Activated CD8-positive, alpha-beta T cell treated with anti-CD3 and anti-CD28 coated beads for 36 hours (primary cell): ENCODE results near the gene VCAN. TPM values are rescaled to one million over a fixed set of nuclear protein-coding genes. Genes with fewer than 3 reads are reported as not detected.

Experiments used
- ATAC-seq: fragments of 200-7000 bp; cut with Tn5 transposase; one replicate; pipeline ENCODE4 v1.10.0; 2021; ENCODE audit warnings: mild to moderate bottlenecking, moderate library complexity
- CTCF ChIA-PET: fragments of 350-600 bp; sonication (Branson Sonifier 250); formaldehyde crosslinking; loops from one replicate; lab custom pipeline; 2021; ENCODE audit warnings: antibody characterized with exemption; lab: Charles Lee
- POLR2A ChIA-PET: fragments of 350-600 bp; sonication (Branson Sonifier 250); formaldehyde crosslinking; loops from one replicate; lab custom pipeline; 2021; ENCODE audit warnings: antibody characterized with exemption; lab: Charles Lee
- DNase-seq: peaks from one replicate; pipeline ENCODE4 v3.0.0-alpha.2; 2020
- H3K27ac Mint-ChIP-seq: one replicate; pipeline ENCODE4 v1.8.0; 2021; ENCODE audit warnings: mild to moderate bottlenecking, mixed read lengths
- H3K27me3 Mint-ChIP-seq: one replicate; pipeline ENCODE4 v1.8.0; 2021; ENCODE audit warnings: mixed read lengths
- H3K36me3 Mint-ChIP-seq: one replicate; pipeline ENCODE4 v1.8.0; 2021; ENCODE audit warnings: low read depth, mixed read lengths
- H3K4me1 Mint-ChIP-seq: one replicate; pipeline ENCODE4 v1.8.0; 2021; ENCODE audit warnings: low read depth, mixed read lengths
- H3K4me3 Mint-ChIP-seq: one replicate; pipeline ENCODE4 v1.8.0; 2021; ENCODE audit warnings: mild to moderate bottlenecking, moderate library complexity, mixed read lengths
- H3K9me3 Mint-ChIP-seq: one replicate; pipeline ENCODE4 v1.8.0; 2021; ENCODE audit warnings: mixed read lengths
- CTCF ChIP-seq: fragments of 200-600 bp; IDR thresholded peaks from one replicate; pipeline ENCODE4 v1.8.0; 2022; ENCODE audit warnings: antibody characterized with exemption, mild to moderate bottlenecking
- intact Hi-C: fragments of 100-400 bp; cut with micrococcal nuclease; formaldehyde crosslinking; loops from one replicate; pipeline ENCODE4 v1.10.0; 2022
- total RNA-seq, 2 experiments: library from RNA; stranded (reverse); gene quantifications; one replicate each; pipeline ENCODE4 v1.2.3, GENCODE V29; 2021

Gene VCAN
- total RNA-seq, 2 experiments from 2014 or later = not detected

GRCh38 chr5:83554133-83554532 is 82.6 kb downstream of the VCAN start:
- Mint-ChIP-seq H3K4me1 (no peaks in the 10 kb centered on the region), H3K27ac (no peak overlapping the region), H3K36me3 (no peaks in the 10 kb centered on the region), H3K4me3 (no peak overlapping the region), H3K27me3 (no peaks in the 10 kb centered on the region), H3K9me3 (no peaks in the 10 kb centered on the region)
- no peak for TF ChIP-seq CTCF
- intact Hi-C loops = no loop called here
- CTCF ChIA-PET = interaction anchor here (1.2 kb wide), 1 partner anchor 1241 kb away, joined by 3 read pairs; no protein-coding TSS in a partner anchor
- ATAC-seq (no peak), DNase-seq (no peak)
- POLR2A ChIA-PET = no interaction called here

GRCh38 chr5:83554686-83555085 is 83.1 kb downstream of the VCAN start:
- no peaks in the 10 kb centered on the region for H3K4me1 Mint-ChIP-seq
- TF ChIP-seq CTCF = no peak
- no peak overlapping the region for H3K4me3 Mint-ChIP-seq
- CTCF ChIA-PET = no interaction called here
- intact Hi-C loops = no loop called here
- no peak for ATAC-seq
- H3K27me3 Mint-ChIP-seq = no peaks in the 10 kb centered on the region
- H3K9me3 Mint-ChIP-seq = no peaks in the 10 kb centered on the region
- no peak for DNase-seq
- H3K27ac Mint-ChIP-seq = no peak overlapping the region
- POLR2A ChIA-PET = no interaction called here
- no peaks in the 10 kb centered on the region for H3K36me3 Mint-ChIP-seq

- DNase-seq (no peak), ATAC-seq (no peak)
- Mint-ChIP-seq H3K4me1 (no peaks in the 10 kb centered on the region), H3K36me3 (no peaks in the 10 kb centered on the region), H3K27me3 (no peaks in the 10 kb centered on the region), H3K4me3 (no peak overlapping the region), H3K9me3 (no peaks in the 10 kb centered on the region), H3K27ac (no peak overlapping the region)
- ChIA-PET CTCF (no interaction called here), POLR2A (no interaction called here)
- intact Hi-C loops = no loop called here
- TF ChIP-seq CTCF = no peak
Observed at GRCh38 chr5:83555263-83555662, 83.7 kb downstream of the VCAN start.

- H3K27ac Mint-ChIP-seq = no peak overlapping the region
- H3K36me3 Mint-ChIP-seq = no peaks in the 10 kb centered on the region
- intact Hi-C loops = no loop called here
- H3K27me3 Mint-ChIP-seq = no peaks in the 10 kb centered on the region
- CTCF ChIA-PET = no interaction called here
- ATAC-seq (no peak), DNase-seq (no peak)
- H3K4me1 Mint-ChIP-seq = no peaks in the 10 kb centered on the region
- H3K9me3 Mint-ChIP-seq = no peaks in the 10 kb centered on the region
- H3K4me3 Mint-ChIP-seq = no peak overlapping the region
- no peak for TF ChIP-seq CTCF
- POLR2A ChIA-PET = no interaction called here
Observed at GRCh38 chr5:83556190-83556589, 84.6 kb downstream of the VCAN start.

- H3K36me3 Mint-ChIP-seq = no peaks in the 10 kb centered on the region
- H3K27me3 Mint-ChIP-seq = peaks cover 4% of the 10 kb centered on the region
- ChIA-PET POLR2A (no interaction called here), CTCF (no interaction called here)
- DNase-seq = no peak
- no peaks in the 10 kb centered on the region for H3K4me1 Mint-ChIP-seq
- no peaks in the 10 kb centered on the region for H3K9me3 Mint-ChIP-seq
- TF ChIP-seq CTCF = no peak
- no peak overlapping the region for H3K27ac Mint-ChIP-seq
- intact Hi-C loops = no loop called here
- ATAC-seq = no peak
- no peak overlapping the region for H3K4me3 Mint-ChIP-seq
Observed at GRCh38 chr5:83559118-83559785, 87.7 kb downstream of the VCAN start.
